Activated CD4-positive, alpha-beta T cell treated with anti-CD3 and anti-CD28 coated beads for 1 hour (primary cell): ENCODE results near the gene LRRC10.
"Not testable (repeated sequence)": the region's sequence is repeated elsewhere in the genome, so short reads cannot be mapped to it uniquely, and the experiment has no call there.

ENCODE experiments used
- DNase-seq: peaks from one replicate; pipeline ENCODE4 v3.0.0-alpha.2; 2020

LRRC10 gene

GRCh38 chr12:69613351-69613750 lies 2.6 kb upstream of the LRRC10 start:
- no peak for DNase-seq

- DNase-seq, result no peak
These were observed 581 bp downstream of the LRRC10 start for GRCh38 chr12:69610126-69610525.

GRCh38 chr12:69608114-69608513 lies 2.6 kb downstream of the LRRC10 start:
- no peak for DNase-seq

GRCh38 chr12:69604275-69604674 lies 6.4 kb downstream of the LRRC10 start:
- DNase-seq, result not testable (repeated sequence)

- DNase-seq, result not testable (repeated sequence)
These were observed 7.2 kb downstream of the LRRC10 start for GRCh38 chr12:69603556-69603955.

- no peak for DNase-seq
These were observed 7.8 kb downstream of the LRRC10 start for GRCh38 chr12:69602954-69603353.

- DNase-seq, result no peak
These were observed 8.6 kb downstream of the LRRC10 start for GRCh38 chr12:69601962-69602685.

- DNase-seq, result no peak
These were observed 9.9 kb downstream of the LRRC10 start for GRCh38 chr12:69600804-69601203.

- no peak for DNase-seq
These were observed 12.4 kb downstream of the LRRC10 start for GRCh38 chr12:69598174-69598753.

GRCh38 chr12:69595689-69596088 lies 15.0 kb downstream of the LRRC10 start:
- DNase-seq, result no peak

- no peak for DNase-seq
These were observed 21.6 kb downstream of the LRRC10 start for GRCh38 chr12:69589082-69589481.

GRCh38 chr12:69588527-69588926 lies 22.2 kb downstream of the LRRC10 start:
- no peak for DNase-seq

- peak; percentile 95 for DNase-seq
These were observed 25.3 kb downstream of the LRRC10 start, which contains the start of gene CCT2 for GRCh38 chr12:69585189-69586062. Gene CCT2 (plus strand): TSS chr12:69585459. CDS start chr12:69585522, 63 bp downstream.

- no peak for DNase-seq
These were observed 27.5 kb downstream of the LRRC10 start for GRCh38 chr12:69583203-69583602.

- DNase-seq, result no peak
These were observed 30.6 kb downstream of the LRRC10 start for GRCh38 chr12:69580074-69580473.

GRCh38 chr12:69579029-69579428 lies 31.7 kb downstream of the LRRC10 start:
- DNase-seq, result no peak

GRCh38 chr12:69578283-69578682 lies 32.4 kb downstream of the LRRC10 start:
- no peak for DNase-seq

- DNase-seq, result no peak
These were observed 35.4 kb downstream of the LRRC10 start for GRCh38 chr12:69575346-69575745.

- DNase-seq, result peak; percentile 14
These were observed 39.9 kb downstream of the LRRC10 start for GRCh38 chr12:69570545-69571399.

GRCh38 chr12:69570000-69570516 lies 40.6 kb downstream of the LRRC10 start:
- no peak for DNase-seq

GRCh38 chr12:69569236-69569635 lies 41.5 kb downstream of the LRRC10 start:
- no peak for DNase-seq

- DNase-seq, result no peak
These were observed 44.1 kb downstream of the LRRC10 start for GRCh38 chr12:69566603-69567002.
